DOHH2 (cell line): ENCODE results near the gene KRTAP5-3.

Experiments used
- H3F3A ChIP-seq: fragments of 200-600 bp; sonication (generic), shearing (Covaris generic); 2 replicates; pipeline ENCODE4 v1.6.0; 2016; ENCODE audit warnings: antibody characterized with exemption, mild to moderate bottlenecking; ENCODE audit not compliant: control insufficient read depth, insufficient read depth
- H3K27ac ChIP-seq: fragments of 200-600 bp; sonication (generic); 2 replicates; pipeline ENCODE4 v1.5.1; 2014; ENCODE audit warnings: low read depth, mild to moderate bottlenecking, low read length, moderate library complexity
- H3K27me3 ChIP-seq: fragments of 200-600 bp; sonication (generic); 2 replicates; pipeline ENCODE4 v1.6.1; 2014; ENCODE audit warnings: mild to moderate bottlenecking, low read length, mixed read lengths; ENCODE audit not compliant: control insufficient read depth
- H3K36me3 ChIP-seq: fragments of 200-600 bp; sonication (generic); 2 replicates; pipeline ENCODE4 v1.6.1; 2014; ENCODE audit warnings: mild to moderate bottlenecking, low read length, moderate library complexity, mixed read lengths; ENCODE audit not compliant: control insufficient read depth
- H3K4me1 ChIP-seq: fragments of 200-600 bp; sonication (generic); 2 replicates; pipeline ENCODE4 v1.6.1; 2014; ENCODE audit warnings: mild to moderate bottlenecking, low read length, mixed read lengths; ENCODE audit not compliant: control insufficient read depth
- H3K4me2 ChIP-seq: fragments of 200-600 bp; sonication (generic); 2 replicates; pipeline ENCODE4 v1.6.0; 2014; ENCODE audit warnings: mild to moderate bottlenecking, low read length, moderate library complexity
- H3K4me3 ChIP-seq: fragments of 200-600 bp; sonication (generic); 2 replicates; pipeline ENCODE4 v1.5.1; 2014; ENCODE audit warnings: mild to moderate bottlenecking, low read length, mixed read lengths
- H3K79me2 ChIP-seq: fragments of 200-600 bp; sonication (generic); 2 replicates; pipeline ENCODE4 v1.6.1; 2014; ENCODE audit warnings: mild to moderate bottlenecking, low read length, mixed read lengths; ENCODE audit not compliant: control insufficient read depth
- H3K9me2 ChIP-seq: fragments of 200-600 bp; sonication (generic); replicated peaks from 2 replicates; pipeline ENCODE4 v1.6.1; 2014; ENCODE audit warnings: mild to moderate bottlenecking, low read length, mixed read lengths; ENCODE audit not compliant: control insufficient read depth
- H3K9me3 ChIP-seq: fragments of 200-600 bp; sonication (generic); 2 replicates; pipeline ENCODE4 v1.6.1; 2014; ENCODE audit warnings: antibody characterized with exemption, low read length, mixed read lengths; ENCODE audit not compliant: control insufficient read depth, insufficient read depth
- H4K20me1 ChIP-seq: fragments of 200-600 bp; sonication (generic); 2 replicates; pipeline ENCODE4 v1.6.0; 2014; ENCODE audit warnings: low read depth, mild to moderate bottlenecking, antibody characterized with exemption, low read length, moderate library complexity; ENCODE audit not compliant: control insufficient read depth, insufficient read depth
- EZH2phosphoT487 ChIP-seq: fragments of 200-600 bp; sonication (generic); IDR thresholded peaks from 2 replicates; pipeline ENCODE4 v1.6.1; 2017; ENCODE audit warnings: borderline replicate concordance, mild to moderate bottlenecking, antibody characterized with exemption, low read length, moderate library complexity, mixed read lengths
- TF ChIP-seq, protein P1 (sequence below): fragments of 200-600 bp; sonication (generic); IDR thresholded peaks from one replicate; pipeline ENCODE4 v1.5.1; 2014; ENCODE audit warnings: antibody characterized with exemption, mild to moderate bottlenecking, low read depth, low read length; ENCODE audit not compliant: poor library complexity, severe bottlenecking

KRTAP5-3 gene

DNA sequence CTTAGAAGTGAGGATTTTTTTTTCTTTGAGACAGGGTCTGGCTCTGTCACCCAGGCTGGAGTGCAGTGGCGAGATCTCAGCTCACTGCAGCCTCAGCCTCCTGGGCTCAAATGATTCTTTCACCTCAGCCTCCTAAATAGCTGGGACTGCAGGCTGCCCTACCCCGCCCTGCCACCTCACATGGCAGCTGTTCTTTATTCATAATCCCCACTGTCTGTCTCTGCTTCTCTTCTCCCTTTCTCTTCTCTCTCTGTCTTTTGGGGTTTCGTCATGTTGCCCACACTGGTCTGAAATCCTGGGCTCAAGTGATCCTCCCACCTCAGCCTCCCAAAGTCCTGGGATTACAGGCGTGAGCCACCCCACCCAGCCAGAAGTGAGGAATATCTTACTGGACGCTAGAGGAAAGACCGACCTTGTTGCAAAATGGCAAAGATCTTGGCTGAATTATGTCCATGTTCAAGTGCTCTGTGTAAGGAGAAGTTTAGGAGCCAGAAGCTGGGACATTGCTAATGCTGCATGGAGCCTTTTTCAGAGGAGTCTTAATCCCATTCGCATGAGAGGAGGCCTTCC, 43.2 kb upstream of the KRTAP5-3 start:
- no peaks in the 10 kb centered on the region for H4K20me1 ChIP-seq
- H3K9me3 ChIP-seq, result no peaks in the 10 kb centered on the region
- H3K4me2 ChIP-seq, result no peak overlapping the region
- peaks cover 4% of the 10 kb centered on the region; the same call in 1 of the 2 replicates for H3K27me3 ChIP-seq
- no peaks in the 10 kb centered on the region for H3K36me3 ChIP-seq
- no peaks in the 10 kb centered on the region for H3F3A ChIP-seq
- no peak overlapping the region for H3K4me3 ChIP-seq
- TF ChIP-seq EZH2phosphoT487, result no peak
- TF ChIP-seq, protein P1, sequence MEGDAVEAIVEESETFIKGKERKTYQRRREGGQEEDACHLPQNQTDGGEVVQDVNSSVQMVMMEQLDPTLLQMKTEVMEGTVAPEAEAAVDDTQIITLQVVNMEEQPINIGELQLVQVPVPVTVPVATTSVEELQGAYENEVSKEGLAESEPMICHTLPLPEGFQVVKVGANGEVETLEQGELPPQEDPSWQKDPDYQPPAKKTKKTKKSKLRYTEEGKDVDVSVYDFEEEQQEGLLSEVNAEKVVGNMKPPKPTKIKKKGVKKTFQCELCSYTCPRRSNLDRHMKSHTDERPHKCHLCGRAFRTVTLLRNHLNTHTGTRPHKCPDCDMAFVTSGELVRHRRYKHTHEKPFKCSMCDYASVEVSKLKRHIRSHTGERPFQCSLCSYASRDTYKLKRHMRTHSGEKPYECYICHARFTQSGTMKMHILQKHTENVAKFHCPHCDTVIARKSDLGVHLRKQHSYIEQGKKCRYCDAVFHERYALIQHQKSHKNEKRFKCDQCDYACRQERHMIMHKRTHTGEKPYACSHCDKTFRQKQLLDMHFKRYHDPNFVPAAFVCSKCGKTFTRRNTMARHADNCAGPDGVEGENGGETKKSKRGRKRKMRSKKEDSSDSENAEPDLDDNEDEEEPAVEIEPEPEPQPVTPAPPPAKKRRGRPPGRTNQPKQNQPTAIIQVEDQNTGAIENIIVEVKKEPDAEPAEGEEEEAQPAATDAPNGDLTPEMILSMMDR, result no peak
- no peaks in the 10 kb centered on the region for H3K79me2 ChIP-seq
- no peaks in the 10 kb centered on the region for H3K9me2 ChIP-seq
- H3K27ac ChIP-seq, result no peak overlapping the region
- H3K4me1 ChIP-seq, result no peaks in the 10 kb centered on the region

DNA sequence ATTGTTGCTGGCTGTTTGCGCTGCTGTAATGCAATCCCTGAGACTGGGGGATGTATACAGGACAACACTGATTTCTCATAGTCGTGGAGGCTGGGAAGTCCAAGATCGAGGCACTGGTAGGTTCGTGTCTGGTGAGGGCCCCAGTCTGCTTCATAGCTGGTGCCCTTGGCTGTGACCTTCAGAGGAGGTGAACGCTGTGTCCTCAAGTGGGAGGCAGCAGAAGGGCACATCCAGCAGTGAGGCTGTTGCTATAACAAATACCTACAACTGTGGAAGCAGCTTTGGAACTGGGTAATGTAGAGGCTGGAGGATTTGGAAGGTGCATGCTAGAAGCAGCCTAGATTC, 42.6 kb upstream of the KRTAP5-3 start:
- no peaks in the 10 kb centered on the region for H3K9me2 ChIP-seq
- H3K36me3 ChIP-seq, result no peaks in the 10 kb centered on the region
- no peak overlapping the region for H3K27ac ChIP-seq
- H3K4me2 ChIP-seq, result no peak overlapping the region
- no peaks in the 10 kb centered on the region for H3F3A ChIP-seq
- no peaks in the 10 kb centered on the region for H3K9me3 ChIP-seq
- H3K4me1 ChIP-seq, result no peaks in the 10 kb centered on the region
- no peak overlapping the region for H3K4me3 ChIP-seq
- no peaks in the 10 kb centered on the region for H4K20me1 ChIP-seq
- H3K27me3 ChIP-seq, result peaks cover 4% of the 10 kb centered on the region; the same call in 1 of the 2 replicates
- TF ChIP-seq, protein P1, result no peak
- no peak for TF ChIP-seq EZH2phosphoT487
- H3K79me2 ChIP-seq, result no peaks in the 10 kb centered on the region

DNA sequence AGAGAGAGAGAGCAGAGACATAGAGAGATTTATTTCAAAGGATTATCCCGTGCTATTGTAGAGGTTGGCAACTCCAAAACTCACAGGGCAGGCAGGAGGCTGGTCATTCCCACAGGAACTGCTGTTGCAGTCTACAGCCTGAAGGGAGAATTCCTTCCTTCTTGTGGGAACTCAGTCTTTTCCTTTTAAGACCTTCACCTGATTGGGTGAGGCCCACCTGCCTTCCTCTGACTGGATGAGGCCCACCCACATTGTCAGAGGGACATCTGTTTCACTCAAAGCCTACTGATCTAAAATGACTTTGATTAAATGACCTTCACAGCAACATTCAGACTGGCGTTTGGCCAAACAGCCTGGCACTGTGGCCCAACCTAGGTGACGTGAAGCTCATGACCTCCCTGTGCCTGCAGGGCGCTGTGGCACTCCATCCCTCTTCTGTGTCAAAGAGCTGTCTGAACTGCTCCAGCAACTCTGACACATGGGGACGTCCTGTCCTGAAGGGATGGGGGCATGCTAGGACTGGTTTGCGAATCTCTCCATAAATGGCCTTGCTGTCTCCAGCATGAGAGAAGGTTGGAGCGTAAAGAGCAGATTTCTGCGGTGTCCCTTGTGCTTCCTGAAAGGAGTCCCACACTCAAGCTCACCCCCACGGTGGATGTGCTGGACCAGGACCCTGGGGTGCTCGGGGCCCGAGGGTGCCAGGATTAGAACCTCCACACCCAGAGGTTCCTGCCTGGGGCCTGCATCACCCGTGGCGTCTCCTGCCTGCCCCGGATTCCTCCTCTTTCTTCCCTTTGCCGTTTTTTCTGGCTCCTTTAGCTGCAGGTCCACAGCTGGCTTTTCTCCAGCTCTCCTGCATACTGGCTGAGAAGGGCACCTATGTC, 42.0 kb upstream of the KRTAP5-3 start:
- H3F3A ChIP-seq, result no peaks in the 10 kb centered on the region
- no peak overlapping the region for H3K27ac ChIP-seq
- no peaks in the 10 kb centered on the region for H3K9me3 ChIP-seq
- H3K79me2 ChIP-seq, result no peaks in the 10 kb centered on the region
- no peaks in the 10 kb centered on the region for H3K36me3 ChIP-seq
- no peaks in the 10 kb centered on the region for H3K9me2 ChIP-seq
- TF ChIP-seq, protein P1, result no peak
- TF ChIP-seq EZH2phosphoT487, result no peak
- H3K27me3 ChIP-seq, result peaks cover 4% of the 10 kb centered on the region; the same call in 1 of the 2 replicates
- no peak overlapping the region for H3K4me2 ChIP-seq
- no peaks in the 10 kb centered on the region; the same call in 1 of the 2 replicates for H4K20me1 ChIP-seq
- H3K4me1 ChIP-seq, result no peaks in the 10 kb centered on the region
- H3K4me3 ChIP-seq, result no peak overlapping the region
